ENCODE measurements around the gene ITGB5. TPM values are rescaled to one million over a fixed set of nuclear protein-coding genes. Genes with fewer than 3 reads are reported as not detected.

The ITGB5 gene
- total RNA-seq, 1 experiment from 2014 or later = 339 TPM

GRCh38 chr3:124907957-124908356 is 20.8 kb upstream of the ITGB5 start (continued):
- no peak for TF ChIP-seq ZNF532 (CRISPR knock-in tag; IDR thresholded peaks at IDR 0.05; ENCODE audit: borderline replicate concordance)

GRCh38 chr3:124904835-124905492 is 17.8 kb upstream of the ITGB5 start:
- H3K36me3 Mint-ChIP-seq = no peaks in the 10 kb centered on the region
- H3K27ac Mint-ChIP-seq = no peak overlapping the region
- H3K4me3 Mint-ChIP-seq = no peak overlapping the region
- ChIA-PET CTCF (interaction anchor here (0.5 to 2.1 kb wide), 3 partner anchors 118 to 691 kb away, joined by 4 to 10 read pairs (median 7); partner anchors contain the start of gene OSBPL11), POLR2A (no interaction called here)
- H3K4me1 Mint-ChIP-seq = peaks cover 23% of the 10 kb centered on the region
- TF ChIP-seq ZNF317 (CRISPR knock-in tag; IDR thresholded peaks at IDR 0.05; ENCODE audit: borderline replicate concordance, low read depth) (no peak), USF2 (CRISPR knock-in tag; IDR thresholded peaks at IDR 0.05) (no peak), ZNF121 (CRISPR knock-in tag; IDR thresholded peaks at IDR 0.05) (peak; percentile 7; the same call in 1 of the 2 replicates), JUN (CRISPR knock-in tag; IDR thresholded peaks at IDR 0.05) (no peak)
- H3K27me3 Mint-ChIP-seq (ENCODE audit: low read depth) = peaks cover 3% of the 10 kb centered on the region; the same call in 1 of the 2 replicates
- H3K9me3 Mint-ChIP-seq = no peaks in the 10 kb centered on the region; the same call in 1 of the 2 replicates
- no peak for ATAC-seq
- DNase-seq (ENCODE audit: low spot score) = no peak

GRCh38 chr3:124903896-124904834 is 17.0 kb upstream of the ITGB5 start:
- no peak for ATAC-seq
- Mint-ChIP-seq H3K4me1 (peaks cover 24% of the 10 kb centered on the region), H3K4me3 (no peak overlapping the region), H3K36me3 (no peaks in the 10 kb centered on the region), H3K27ac (no peak overlapping the region), H3K27me3 (ENCODE audit: low read depth) (peaks cover 3% of the 10 kb centered on the region; the same call in 1 of the 2 replicates), H3K9me3 (no peaks in the 10 kb centered on the region; the same call in 1 of the 2 replicates)
- no peak for DNase-seq (ENCODE audit: low spot score)
- POLR2A ChIA-PET = no interaction called here
- TF ChIP-seq NR3C1 (CRISPR knock-in tag; conservative IDR thresholded peaks at IDR 0.05; ENCODE audit: low read depth) (no peak), FOXP4 (CRISPR knock-in tag; IDR thresholded peaks at IDR 0.05) (no peak), ZNF423 (CRISPR knock-in tag; IDR thresholded peaks at IDR 0.05) (no peak), ZNF281 (CRISPR knock-in tag; IDR thresholded peaks at IDR 0.05) (no peak), ZMAT4 (CRISPR knock-in tag; IDR thresholded peaks at IDR 0.05) (no peak), ELF4 (CRISPR knock-in tag; IDR thresholded peaks at IDR 0.05; ENCODE audit: low read depth) (no peak), TCF7 (CRISPR knock-in tag; IDR thresholded peaks at IDR 0.05; ENCODE audit: low read depth) (no peak)
- CTCF ChIA-PET = interaction anchor here (0.5 to 1.7 kb wide), 3 partner anchors 117 to 691 kb away, joined by 4 to 7 read pairs (median 4); partner anchors contain the start of gene OSBPL11

All from WTC11 (cell line).